Ovary (tissue), 3 donors: ENCODE measurements around the gene TCERG1L.

Experiments used
- CTCF ChIP-seq, 3 donors: fragments of 450-650 bp in 2 of 3; fragments of 200-600 bp in 1 of 3; IDR thresholded peaks; one replicate each; pipeline versions ENCODE4 v1.5.1 to v1.8.0; 2016 to 2022; ENCODE audit warnings: antibody characterized with exemption in 3 of 3, mild to moderate bottlenecking in 1 of 3
- EP300 ChIP-seq: sonication (generic); formaldehyde crosslinking; IDR thresholded peaks from one replicate; pipeline ENCODE4 v1.6.1; 2017; ENCODE audit warnings: antibody characterized with exemption
- POLR2A ChIP-seq: fragments of 450-650 bp; IDR thresholded peaks from one replicate; pipeline ENCODE4 v1.6.1; 2017; ENCODE audit warnings: antibody characterized with exemption, mild to moderate bottlenecking, moderate library complexity
- donor health status: DM: no; HTN: no; CAD: no.

- TF ChIP-seq CTCF (IDR thresholded peaks at IDR 0.05) (no peak), POLR2A (no peak), EP300 (no peak)
These were observed 71.6 kb downstream of the TCERG1L start for GRCh38 chr10:131239926-131240325.
